GM18499 (cell line): Measurements from ENCODE around the gene KRT81.
"Not testable (repeated sequence)": the region's sequence is repeated elsewhere in the genome, so short reads cannot be mapped to it uniquely, and the experiment has no call there.

Experiments used
- ATAC-seq: cut with Tn5 transposase; IDR thresholded peaks from one replicate; pipeline ENCODE4 v1.9.1; 2021; ENCODE audit warnings: moderate number of reproducible peaks; ENCODE audit not compliant: insufficient read depth, unreplicated experiment

KRT81 gene

GRCh38 chr12:52256584-52256935, 34.8 kb downstream of the KRT81 start:
- ATAC-seq, result no peak

- ATAC-seq, result no peak
These were observed 35.3 kb downstream of the KRT81 start for GRCh38 chr12:52255926-52256583.

- ATAC-seq, result no peak
These were observed 36.2 kb downstream of the KRT81 start for GRCh38 chr12:52254965-52255751.

GRCh38 chr12:52254180-52254964, 37.0 kb downstream of the KRT81 start:
- no peak for ATAC-seq

- no peak for ATAC-seq
These were observed 37.7 kb downstream of the KRT81 start for GRCh38 chr12:52253391-52254179.

GRCh38 chr12:52252728-52253343, 38.5 kb downstream of the KRT81 start:
- ATAC-seq, result no peak

- not testable (repeated sequence) for ATAC-seq
These were observed 39.1 kb downstream of the KRT81 start for GRCh38 chr12:52252175-52252615.

- no peak for ATAC-seq
These were observed 39.8 kb downstream of the KRT81 start for GRCh38 chr12:52251367-52252051.

GRCh38 chr12:52250048-52250990, 41.0 kb downstream of the KRT81 start:
- no peak for ATAC-seq

GRCh38 chr12:52249511-52250047, 41.8 kb downstream of the KRT81 start:
- ATAC-seq, result no peak

GRCh38 chr12:52248541-52249461, 42.5 kb downstream of the KRT81 start:
- no peak for ATAC-seq

GRCh38 chr12:52247622-52248540, 43.5 kb downstream of the KRT81 start:
- ATAC-seq, result no peak

- no peak for ATAC-seq
These were observed 44.4 kb downstream of the KRT81 start for GRCh38 chr12:52246720-52247621.

- no peak for ATAC-seq
These were observed 45.3 kb downstream of the KRT81 start for GRCh38 chr12:52245962-52246569.
